ENCODE data around the gene SLC25A38. TPM values are rescaled to one million over a fixed set of nuclear protein-coding genes. Genes with fewer than 3 reads are reported as not detected.

Gene SLC25A38
- total RNA-seq, 1 donor from 2014 or later, result 21.9 TPM

- H3K36me3 ChIP-seq (ENCODE audit: control insufficient read depth, insufficient read depth, low read length), result no peaks in the 10 kb centered on the region
These were observed 62.8 kb downstream of the SLC25A38 start for GRCh38 chr3:39445927-39446326.

DNA sequence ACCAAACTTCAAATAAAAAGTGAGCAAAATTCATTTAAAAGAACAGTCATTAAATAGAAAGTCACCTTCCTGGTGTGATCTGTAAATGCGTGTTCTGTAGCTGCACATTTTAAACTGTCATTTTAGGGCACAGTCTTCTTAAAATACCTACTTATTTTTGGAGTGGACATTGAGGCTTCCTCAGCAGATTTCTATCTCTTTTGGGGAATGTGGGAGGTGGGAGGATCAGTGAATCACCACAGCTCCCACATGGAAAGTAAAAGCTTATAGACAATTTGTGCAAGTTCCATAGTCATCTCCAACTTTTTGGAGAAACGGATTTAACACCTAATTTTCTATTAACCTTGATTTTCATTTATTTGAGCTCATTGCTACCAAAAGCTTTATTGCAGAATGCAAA is 63.3 kb downstream of the SLC25A38 start:
- H3K4me3 ChIP-seq (ENCODE audit: low read depth, low read length), result no peak overlapping the region
- DNase-seq (ENCODE audit: low read depth) (no peak), FAIRE-seq (no peak)
- TF ChIP-seq, protein P1, sequence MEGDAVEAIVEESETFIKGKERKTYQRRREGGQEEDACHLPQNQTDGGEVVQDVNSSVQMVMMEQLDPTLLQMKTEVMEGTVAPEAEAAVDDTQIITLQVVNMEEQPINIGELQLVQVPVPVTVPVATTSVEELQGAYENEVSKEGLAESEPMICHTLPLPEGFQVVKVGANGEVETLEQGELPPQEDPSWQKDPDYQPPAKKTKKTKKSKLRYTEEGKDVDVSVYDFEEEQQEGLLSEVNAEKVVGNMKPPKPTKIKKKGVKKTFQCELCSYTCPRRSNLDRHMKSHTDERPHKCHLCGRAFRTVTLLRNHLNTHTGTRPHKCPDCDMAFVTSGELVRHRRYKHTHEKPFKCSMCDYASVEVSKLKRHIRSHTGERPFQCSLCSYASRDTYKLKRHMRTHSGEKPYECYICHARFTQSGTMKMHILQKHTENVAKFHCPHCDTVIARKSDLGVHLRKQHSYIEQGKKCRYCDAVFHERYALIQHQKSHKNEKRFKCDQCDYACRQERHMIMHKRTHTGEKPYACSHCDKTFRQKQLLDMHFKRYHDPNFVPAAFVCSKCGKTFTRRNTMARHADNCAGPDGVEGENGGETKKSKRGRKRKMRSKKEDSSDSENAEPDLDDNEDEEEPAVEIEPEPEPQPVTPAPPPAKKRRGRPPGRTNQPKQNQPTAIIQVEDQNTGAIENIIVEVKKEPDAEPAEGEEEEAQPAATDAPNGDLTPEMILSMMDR (IDR thresholded peaks at IDR 0.05; ENCODE audit: insufficient read depth, low read length, severe bottlenecking), result no peak
- H3K27me3 ChIP-seq (ENCODE audit: control insufficient read depth, insufficient read depth, low read length), result no peaks in the 10 kb centered on the region
- H3K36me3 ChIP-seq (ENCODE audit: control insufficient read depth, insufficient read depth, low read length), result no peaks in the 10 kb centered on the region

More at GRCh38 chr3:39445927-39446326, 62.8 kb downstream of the SLC25A38 start:
- FAIRE-seq, result no peak
- Histone ChIP-seq H3K27me3 (ENCODE audit: control insufficient read depth, insufficient read depth, low read length) (no peaks in the 10 kb centered on the region), H3K4me3 (ENCODE audit: low read depth, low read length) (no peak overlapping the region)
- DNase-seq (ENCODE audit: low read depth), result no peak
- TF ChIP-seq, protein P1 (IDR thresholded peaks at IDR 0.05; ENCODE audit: insufficient read depth, low read length, severe bottlenecking), result no peak

Other genes starting within 250 kb of the SLC25A38 start
- gene CSRNP1, start 229.8 kb upstream of the SLC25A38 start, total RNA-seq, result 5.0 and 7.0 TPM in 2 replicates
- not detected in 2 replicates for gene XIRP1, start 190.8 kb upstream of the SLC25A38 start, total RNA-seq
- not detected in 2 replicates for gene CX3CR1, start 103.3 kb upstream of the SLC25A38 start, total RNA-seq
- gene CCR8, start 53.7 kb upstream of the SLC25A38 start, total RNA-seq, result not detected in 2 replicates
- 2,916 and 3,451 TPM in 2 replicates for gene RPSA, start 23.4 kb downstream of the SLC25A38 start, total RNA-seq
- gene MOBP, start 84.3 kb downstream of the SLC25A38 start, total RNA-seq, result not detected in 2 replicates